Measurements from ENCODE around the gene RPL27A.

Gene RPL27A

DNA sequence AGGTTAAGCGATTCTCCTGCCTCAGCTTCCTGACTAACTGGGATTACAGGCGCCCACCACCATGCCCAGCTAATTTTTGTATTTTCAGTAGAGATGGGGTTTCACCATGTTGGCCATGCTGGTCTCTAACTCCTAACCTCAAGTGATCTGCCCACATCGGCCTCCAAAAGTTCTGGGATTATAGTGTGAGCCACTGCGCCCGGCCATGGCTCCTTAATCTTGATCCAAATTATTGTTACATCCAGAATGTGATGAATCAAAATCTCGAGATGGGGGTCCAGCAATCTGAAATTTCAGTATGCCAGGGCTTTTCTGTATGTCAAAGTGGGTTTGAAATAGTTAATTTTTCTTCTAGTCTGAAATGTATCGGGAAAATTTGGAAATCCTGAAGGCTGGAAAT, 3.7 kb downstream of the RPL27A start:
- H3K27ac ChIP-seq, result peak overlapping the region; percentile 96
- TF ChIP-seq, protein P1, sequence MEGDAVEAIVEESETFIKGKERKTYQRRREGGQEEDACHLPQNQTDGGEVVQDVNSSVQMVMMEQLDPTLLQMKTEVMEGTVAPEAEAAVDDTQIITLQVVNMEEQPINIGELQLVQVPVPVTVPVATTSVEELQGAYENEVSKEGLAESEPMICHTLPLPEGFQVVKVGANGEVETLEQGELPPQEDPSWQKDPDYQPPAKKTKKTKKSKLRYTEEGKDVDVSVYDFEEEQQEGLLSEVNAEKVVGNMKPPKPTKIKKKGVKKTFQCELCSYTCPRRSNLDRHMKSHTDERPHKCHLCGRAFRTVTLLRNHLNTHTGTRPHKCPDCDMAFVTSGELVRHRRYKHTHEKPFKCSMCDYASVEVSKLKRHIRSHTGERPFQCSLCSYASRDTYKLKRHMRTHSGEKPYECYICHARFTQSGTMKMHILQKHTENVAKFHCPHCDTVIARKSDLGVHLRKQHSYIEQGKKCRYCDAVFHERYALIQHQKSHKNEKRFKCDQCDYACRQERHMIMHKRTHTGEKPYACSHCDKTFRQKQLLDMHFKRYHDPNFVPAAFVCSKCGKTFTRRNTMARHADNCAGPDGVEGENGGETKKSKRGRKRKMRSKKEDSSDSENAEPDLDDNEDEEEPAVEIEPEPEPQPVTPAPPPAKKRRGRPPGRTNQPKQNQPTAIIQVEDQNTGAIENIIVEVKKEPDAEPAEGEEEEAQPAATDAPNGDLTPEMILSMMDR (conservative IDR thresholded peaks at IDR 0.05), result no peak

DNA sequence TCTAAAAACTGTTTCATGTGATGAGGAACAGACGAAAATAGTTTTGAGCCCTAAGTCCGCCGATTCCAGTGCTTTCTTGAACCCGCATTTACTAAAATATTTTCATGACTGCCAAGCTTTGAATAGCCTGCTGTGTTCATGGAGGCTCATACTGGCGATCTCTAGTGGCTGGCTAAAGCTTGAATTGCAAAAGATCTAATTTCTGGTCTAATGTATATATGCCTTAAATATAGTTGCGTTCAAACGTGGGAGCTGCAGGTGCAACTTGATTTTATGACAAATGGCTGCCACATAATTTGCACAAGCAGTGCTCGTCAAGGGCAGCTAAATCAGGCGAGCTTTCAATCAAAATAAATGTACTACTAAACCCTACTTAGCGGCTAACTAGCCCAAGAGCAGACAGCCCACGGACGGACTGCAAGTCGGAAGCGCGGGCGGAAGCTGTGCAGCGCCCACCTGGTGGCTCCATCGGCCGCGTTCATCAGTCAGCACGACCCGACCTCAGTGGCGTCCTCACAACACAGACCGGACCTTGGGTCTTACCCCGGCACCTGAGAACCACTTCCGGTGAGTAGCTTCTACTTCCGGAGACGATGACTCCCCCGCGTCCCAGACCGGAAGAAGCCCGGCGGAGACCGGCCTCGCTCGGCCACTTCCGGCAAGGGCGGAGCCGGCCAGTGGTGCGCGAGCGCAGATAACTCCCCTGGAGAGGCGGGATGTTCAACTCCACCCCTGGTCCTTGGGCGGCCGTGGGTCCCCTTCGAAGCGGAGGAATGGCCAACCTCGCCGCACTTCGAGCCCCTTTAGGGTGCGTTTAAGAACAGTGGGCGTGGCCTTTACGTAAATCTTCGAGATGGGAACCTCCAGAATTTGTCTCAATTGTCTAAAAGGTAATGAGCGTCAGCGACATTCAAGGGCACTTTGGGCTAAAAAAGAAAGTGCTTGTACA, 6.1 kb downstream of the RPL27A start:
- TF ChIP-seq, protein P1 (conservative IDR thresholded peaks at IDR 0.05), result peak; percentile 30

DNA sequence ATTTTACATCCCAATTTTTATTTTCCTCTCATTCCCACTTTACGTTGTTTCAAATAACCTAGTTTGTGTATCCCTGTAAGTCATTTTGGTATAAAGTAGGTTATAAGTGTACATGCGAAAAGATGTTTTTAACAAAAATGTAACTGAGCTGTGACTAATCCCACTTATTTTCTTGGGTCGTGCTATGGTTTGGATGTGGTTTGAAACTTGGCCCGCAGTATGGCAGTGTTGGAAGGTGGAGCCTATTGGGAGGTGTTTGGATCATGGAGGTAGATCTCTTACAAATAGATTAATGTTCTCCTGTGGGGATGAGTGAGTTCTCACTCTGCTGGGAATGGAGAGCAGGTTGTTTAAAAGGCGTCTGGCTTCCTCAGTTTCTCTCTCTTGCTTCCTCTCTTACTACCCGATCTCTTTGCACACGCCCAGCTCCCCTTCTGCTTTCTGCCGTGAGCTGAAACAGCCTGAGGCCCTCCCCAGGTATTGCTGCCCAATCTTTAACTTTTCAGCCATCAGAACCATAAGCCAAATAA, 7.2 kb downstream of the RPL27A start:
- TF ChIP-seq, protein P1 (conservative IDR thresholded peaks at IDR 0.05), result no peak
- H3K27ac ChIP-seq, result peak overlapping the region; percentile 96

More for the DNA sequence above, 6.1 kb downstream of the RPL27A start:
- peak overlapping the region; percentile 96 for H3K27ac ChIP-seq

DNA sequence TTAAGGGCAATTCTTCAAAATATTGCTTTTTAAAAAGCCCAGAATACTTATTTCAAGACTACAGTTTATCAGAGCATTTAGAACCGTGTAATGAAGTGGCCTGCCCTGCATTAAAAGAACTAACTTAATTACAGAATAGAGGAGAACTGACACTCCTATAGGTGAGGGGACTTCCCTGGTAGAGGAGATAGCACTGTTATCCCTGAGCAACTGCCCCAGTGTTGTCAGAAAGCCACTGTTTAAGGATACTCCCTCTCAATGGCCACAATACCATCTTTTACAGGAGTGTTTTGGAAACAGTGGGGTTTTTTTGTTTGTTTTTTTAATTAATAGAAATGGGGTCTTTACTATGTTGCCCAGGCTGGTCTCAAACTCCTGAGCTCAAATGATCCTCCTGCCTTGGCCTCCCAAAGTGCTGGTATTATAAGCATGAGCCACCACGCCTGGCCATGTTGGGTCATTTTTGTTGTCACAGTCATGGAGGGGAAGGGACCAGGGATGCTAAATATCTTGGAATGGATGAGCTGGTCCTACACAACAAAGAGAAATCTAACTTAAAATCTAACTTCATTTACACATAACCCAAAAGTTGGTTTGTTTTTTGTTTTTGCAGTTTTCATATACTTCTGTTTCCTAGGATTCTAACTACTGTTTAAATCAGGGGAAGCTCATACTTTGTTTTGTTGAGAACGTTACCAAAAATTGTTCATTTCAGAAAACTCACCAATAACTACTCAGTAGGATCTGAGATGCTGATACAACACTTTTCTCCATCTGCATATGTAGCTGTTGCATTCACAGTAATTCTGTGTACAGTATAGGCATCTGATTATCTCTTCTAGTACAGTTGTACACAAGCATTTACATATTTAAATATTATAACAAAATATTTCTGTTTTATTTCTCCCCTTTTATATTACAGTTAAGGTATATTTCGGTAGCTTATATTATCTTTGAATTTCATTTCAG, 8.1 kb downstream of the RPL27A start:
- TF ChIP-seq, protein P1 (conservative IDR thresholded peaks at IDR 0.05), result no peak
- no peak overlapping the region for H3K27ac ChIP-seq

DNA sequence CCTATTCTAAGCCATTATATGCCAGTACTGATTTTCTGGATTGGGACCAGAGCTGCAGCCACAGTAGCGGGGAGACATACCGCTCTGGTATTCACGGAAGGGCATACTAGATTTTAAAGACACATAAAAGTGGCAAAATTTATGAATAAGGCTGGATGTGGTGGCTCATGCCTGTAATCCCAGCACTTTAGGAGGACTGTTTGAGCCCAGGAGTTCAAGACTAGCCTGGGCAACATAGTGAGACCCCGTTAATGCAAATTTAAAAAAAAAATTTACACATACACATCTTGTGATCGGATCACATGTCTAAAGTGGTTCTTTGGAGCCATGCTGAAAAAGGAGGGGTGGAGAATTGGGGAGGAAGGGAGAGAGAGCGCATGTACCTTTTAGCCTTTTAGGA, 9.0 kb downstream of the RPL27A start:
- TF ChIP-seq, protein P1 (conservative IDR thresholded peaks at IDR 0.05), result no peak
- H3K27ac ChIP-seq, result no peak overlapping the region

DNA sequence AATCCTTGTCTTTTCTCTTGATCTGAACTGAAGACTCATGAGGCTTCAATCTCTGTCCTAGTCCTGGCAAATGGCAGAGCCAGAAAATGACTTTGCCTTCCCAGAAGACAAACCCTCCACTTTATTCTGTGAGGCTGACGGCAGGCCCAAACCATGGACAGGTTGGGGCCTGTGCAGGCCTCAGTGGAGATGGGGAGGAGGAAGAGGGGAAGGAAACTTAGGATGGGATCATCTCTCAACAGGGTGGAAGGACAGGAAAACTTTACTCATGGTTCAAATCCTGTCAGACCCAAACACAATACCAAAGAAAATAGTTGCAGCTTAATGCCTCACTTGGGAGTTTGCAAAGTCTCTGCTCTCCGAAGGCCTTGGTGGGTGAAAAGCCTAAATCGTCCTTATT, 9.8 kb downstream of the RPL27A start:
- TF ChIP-seq, protein P1 (conservative IDR thresholded peaks at IDR 0.05), result no peak
- no peak overlapping the region for H3K27ac ChIP-seq
